ENCODE results near the gene WNT11.

WNT11 gene

DNA sequence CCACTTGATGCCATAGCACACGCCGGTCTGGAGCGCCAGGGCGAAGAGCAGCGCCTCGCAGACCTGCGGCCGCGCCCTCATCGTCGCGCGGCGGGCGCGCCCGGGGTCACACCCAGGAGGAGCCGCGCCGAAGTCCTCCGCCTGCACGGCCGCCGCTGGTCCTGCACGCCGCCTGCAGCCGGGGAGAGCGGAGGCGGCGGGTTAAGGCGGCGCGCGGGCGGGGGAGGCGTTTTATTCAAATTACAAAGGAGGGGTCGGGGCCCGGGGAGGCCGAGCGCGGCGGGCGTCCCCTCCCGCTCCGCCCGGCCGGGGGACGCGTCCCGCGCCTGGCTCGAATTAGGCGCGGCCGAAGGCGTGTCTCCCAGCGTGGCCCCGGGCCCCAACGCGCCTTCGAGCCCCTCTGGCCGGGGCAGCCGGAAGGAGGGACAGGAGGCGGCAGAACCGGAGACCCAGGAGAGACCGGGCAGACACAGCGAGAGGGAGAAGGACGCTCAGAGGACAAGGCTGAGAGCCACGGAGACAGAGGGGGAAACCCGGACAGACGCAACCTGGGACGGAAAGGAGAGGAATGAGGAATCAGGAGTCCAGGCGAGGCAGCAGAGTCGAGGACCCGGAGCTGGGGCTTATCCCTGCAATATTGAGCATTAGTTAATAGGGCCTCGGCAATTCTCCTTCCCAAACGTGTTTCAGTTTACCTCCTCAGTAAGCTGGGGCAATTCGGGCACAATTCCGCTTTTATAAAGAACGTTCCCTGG, at the start of gene WNT11:
Gene WNT11 (minus strand): TSS at position 176 of the 755 bp plus-strand sequence. CDS start 95 bp downstream, at position 81.
- no peak for DNase-seq (ENCODE audit: low read depth)

GRCh38 chr11:76253416-76253815, 47.1 kb upstream of the WNT11 start:
- no peak for DNase-seq (ENCODE audit: low read depth)

- DNase-seq (ENCODE audit: low read depth), result no peak
Observed at GRCh38 chr11:76252631-76253070, 46.3 kb upstream of the WNT11 start.

DNA sequence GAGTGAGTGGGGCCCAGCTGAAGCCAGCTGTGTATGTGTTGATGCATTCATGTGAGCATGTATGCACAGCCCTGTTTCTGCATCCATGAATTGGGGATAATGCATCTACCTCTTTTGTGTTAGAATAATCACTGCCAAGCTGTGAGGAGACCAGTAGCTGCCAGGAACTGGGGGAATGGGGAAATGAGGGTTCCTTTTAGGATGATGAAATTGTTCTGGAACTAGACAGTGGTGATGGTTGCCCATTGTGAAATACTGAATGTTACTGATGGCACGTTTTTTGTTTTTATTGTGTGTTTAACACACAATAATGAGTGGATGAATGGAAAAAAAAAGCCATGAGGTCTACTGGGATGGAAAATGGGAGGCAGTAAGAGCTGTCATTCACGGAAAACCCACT, 45.3 kb upstream of the WNT11 start:
- DNase-seq (ENCODE audit: low read depth), result no peak

GRCh38 chr11:76251226-76251575, 44.9 kb upstream of the WNT11 start:
- no peak for DNase-seq (ENCODE audit: low read depth)

DNA sequence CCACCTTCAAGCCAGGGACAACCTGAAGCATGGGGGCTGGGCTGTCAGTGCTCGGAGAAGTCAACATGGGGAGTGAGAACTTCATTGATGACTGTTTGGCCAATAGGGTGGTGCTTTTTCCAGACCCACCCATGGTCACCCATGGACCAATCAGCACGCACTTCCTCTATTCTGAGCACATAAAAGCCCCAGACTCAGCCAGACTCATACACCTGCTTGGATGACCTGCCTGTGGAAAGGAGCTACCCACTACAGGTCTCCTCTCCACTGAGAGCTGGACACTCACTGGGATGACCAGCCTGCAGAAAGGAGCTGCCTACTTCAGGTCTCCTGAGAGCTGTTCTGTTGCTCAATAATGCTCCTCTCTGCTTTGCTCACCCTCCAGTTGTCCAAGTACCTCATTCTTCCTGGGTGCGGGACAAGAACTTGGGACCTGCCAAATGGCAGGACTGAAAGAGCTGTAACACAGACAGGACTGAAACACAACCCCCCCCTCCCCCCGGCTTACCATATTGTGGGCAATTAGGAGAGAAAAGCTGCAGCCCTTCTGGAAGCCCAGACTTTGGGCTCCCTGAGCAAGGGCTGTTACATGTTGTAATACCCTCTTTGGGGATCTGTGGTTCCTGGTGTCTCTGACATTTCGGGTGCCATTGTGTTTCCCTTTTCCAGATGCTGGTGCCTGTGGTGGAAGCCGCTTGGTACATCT, 44.4 kb upstream of the WNT11 start:
- DNase-seq (ENCODE audit: low read depth), result no peak

- DNase-seq (ENCODE audit: low read depth), result no peak
Observed at GRCh38 chr11:76249195-76249741, 43.0 kb upstream of the WNT11 start.

- DNase-seq (ENCODE audit: low read depth), result no peak
Observed at GRCh38 chr11:76248210-76248609, 41.9 kb upstream of the WNT11 start.

GRCh38 chr11:76247091-76247490, 40.8 kb upstream of the WNT11 start:
- no peak for DNase-seq (ENCODE audit: low read depth)

DNA sequence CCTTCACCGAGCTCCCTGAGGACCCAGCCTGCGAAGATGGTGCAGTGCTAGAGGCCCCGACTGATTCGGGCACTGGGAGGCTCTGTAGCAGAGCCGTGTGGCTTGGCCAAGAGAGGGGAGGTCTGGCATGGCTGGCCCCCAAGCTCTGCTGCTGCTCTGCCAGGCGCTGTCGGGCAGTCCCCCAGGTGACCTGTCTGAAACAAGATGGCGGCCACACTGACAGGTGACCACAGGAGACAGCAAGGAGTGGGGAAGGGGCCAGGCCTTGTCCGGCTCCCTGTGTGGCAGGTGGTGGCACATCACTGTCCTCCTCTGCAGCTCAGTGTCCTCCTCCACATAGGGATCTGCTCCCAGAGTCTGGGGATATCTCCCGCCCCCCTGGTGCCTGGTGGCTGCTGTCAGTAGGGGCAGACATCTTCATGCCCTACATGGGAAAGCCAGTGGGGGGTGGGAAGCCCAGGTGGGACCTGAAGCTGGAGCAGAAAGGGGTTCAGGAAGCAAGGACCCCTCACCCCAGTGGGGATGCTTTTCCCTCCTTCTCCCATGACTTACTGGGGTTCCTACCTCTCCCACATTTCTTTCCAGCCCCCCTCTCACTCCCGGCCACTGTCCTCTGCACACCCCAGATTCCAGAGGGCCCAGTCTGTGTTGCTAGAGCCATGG, 40.1 kb upstream of the WNT11 start:
- no peak for DNase-seq (ENCODE audit: low read depth)

GRCh38 chr11:76245720-76246119, 39.4 kb upstream of the WNT11 start:
- DNase-seq (ENCODE audit: low read depth), result no peak

GRCh38 chr11:76244316-76244851, 38.1 kb upstream of the WNT11 start:
- DNase-seq (ENCODE audit: low read depth), result no peak

GRCh38 chr11:76243957-76244285, 37.6 kb upstream of the WNT11 start:
- no peak for DNase-seq (ENCODE audit: low read depth)

GRCh38 chr11:76243193-76243956, 37.1 kb upstream of the WNT11 start:
- no peak for DNase-seq (ENCODE audit: low read depth)

DNA sequence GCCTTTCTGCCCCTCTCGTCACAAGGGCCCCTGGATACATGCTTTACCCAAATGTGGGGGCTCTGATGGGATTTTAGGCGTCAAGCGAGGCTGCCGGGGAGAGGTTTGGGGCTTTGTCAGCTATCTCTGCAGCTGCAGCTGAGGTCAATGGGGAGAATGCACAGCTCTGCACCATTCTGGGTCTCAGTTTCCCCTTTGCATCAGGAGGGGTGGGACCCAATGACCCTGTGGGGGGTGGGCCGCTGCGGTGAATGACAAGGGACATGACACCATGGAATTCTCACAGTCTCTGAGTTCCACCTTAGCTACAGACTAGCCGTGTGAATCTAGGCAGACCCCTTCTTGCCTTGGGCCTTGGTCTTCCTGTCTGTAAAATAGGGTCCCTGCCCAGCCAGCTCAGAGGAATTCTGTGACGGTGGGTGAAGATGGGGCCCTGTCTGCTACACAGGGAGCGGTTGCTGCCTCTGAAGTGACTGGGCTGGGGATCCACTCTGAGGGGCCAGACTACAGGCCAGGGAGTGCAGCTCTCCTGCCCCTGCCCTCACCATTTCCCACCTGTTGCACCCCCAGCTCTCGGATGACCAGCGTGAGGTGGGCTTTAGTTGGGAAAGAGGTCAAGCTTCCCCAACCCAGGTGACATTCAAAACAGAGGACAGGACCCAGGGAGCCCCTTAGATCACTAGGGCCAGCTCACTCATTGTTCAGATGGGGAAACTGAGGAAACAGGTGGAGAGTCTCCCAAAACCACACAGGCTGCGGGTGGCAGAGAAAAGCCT, 35.9 kb upstream of the WNT11 start:
- DNase-seq (ENCODE audit: low read depth), result no peak

- no peak for DNase-seq (ENCODE audit: low read depth)
Observed at GRCh38 chr11:76241243-76242000, 35.1 kb upstream of the WNT11 start.

DNA sequence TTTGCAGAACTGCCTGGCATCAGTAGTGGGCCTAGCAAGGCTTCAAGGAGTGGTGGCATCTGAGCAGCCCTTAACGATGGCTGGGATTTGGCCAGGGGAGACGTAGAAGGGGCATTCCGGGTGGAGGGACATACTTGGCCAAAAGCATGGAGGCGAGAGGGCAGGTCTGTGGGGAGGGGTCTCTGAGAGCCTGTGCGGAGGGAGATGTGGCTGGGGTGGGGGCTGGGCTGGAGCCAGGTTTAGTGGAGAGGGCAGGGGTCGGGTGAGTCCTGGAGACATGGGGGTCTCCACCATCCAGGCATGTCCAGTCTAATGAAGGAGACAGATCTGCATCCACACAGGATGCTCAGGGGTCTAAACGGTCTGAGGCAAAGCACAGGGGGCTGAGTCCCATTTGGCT, 34.4 kb upstream of the WNT11 start:
- no peak for DNase-seq (ENCODE audit: low read depth)

DNA sequence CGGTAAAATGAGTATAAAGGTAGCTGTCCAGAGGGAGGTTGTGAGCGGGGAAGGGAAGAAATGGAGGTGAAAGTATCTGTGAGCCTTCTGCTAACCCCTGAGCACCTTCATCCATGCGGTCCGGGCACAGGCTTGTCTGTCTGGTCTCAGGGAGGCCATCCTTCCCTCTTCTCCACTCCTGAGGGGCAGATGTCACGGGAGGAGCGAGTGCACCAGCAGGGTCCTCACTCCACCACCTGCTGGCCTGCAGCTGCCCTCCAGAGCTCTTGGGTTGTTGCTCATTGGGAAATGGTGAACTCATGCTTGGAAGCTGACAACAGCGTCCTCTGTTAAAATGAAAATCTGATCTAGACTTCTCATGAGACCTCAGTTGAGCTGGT, 33.8 kb upstream of the WNT11 start:
- no peak for DNase-seq (ENCODE audit: low read depth)

DNA sequence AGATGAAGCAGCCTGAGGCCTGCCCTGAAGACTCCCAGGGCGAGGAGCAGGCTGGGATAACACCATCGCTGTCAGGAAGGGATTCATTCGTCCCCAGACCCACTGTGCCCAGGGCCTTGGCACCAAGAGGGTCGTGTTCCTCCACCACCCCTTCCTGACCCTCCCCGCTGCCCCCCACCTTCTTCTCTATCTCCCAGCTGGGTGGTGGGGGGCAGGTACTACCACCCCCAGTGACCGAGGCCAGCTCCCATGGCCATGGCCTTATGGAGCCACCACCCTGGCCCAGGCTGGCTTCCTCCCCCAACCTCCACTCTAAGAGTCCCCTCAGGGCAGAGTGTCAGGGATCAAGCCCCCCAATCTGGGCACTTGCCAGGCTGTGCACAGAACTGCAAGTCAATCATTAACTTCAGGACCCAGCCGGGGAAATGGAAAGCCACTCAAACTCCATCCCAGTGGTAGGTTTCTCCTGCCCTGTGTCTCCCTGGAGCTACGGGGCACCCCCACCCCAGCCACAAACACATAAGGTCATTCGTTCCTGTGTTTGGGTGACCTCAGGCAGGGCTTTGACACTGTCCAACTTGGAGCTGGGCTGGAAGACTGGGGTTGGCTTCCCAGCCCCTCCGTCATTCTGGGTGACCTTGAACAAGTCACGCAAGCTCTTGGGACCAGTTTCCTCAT, 33.3 kb upstream of the WNT11 start:
- no peak for DNase-seq (ENCODE audit: low read depth)

- no peak for DNase-seq (ENCODE audit: low read depth)
Observed at GRCh38 chr11:76238551-76238950, 32.2 kb upstream of the WNT11 start.
